Upper lobe of left lung (tissue), 6 donors: ENCODE data around the gene NUP210. TPM values are rescaled to one million over a fixed set of nuclear protein-coding genes. Genes with fewer than 3 reads are reported as not detected.

ENCODE experiments used
- ATAC-seq, 2 donors: fragments of 200-7000 bp; cut with Tn5 transposase; one replicate each; pipeline ENCODE4 v1.9.1; 2022; ENCODE audit warnings: mild to moderate bottlenecking in 2 of 2, moderate library complexity in 2 of 2; ENCODE audit not compliant: low FRiP score in 2 of 2
- DNase-seq, 2 donors: peaks; one replicate each; pipeline ENCODE4 v3.0.0-alpha.2; 2019 to 2020
- H3K27ac ChIP-seq, 4 donors: fragments of 200-600 bp; sonication (generic); one replicate each; pipeline ENCODE4 v1.5.1; 2016 to 2019
- H3K27me3 ChIP-seq, 4 donors: fragments of 200-600 bp; sonication (generic); one replicate each; pipeline ENCODE4 v1.5.1; 2017 to 2019
- H3K36me3 ChIP-seq, 4 donors: fragments of 200-600 bp; sonication (generic); one replicate each; pipeline ENCODE4 v1.5.1; 2016 to 2019
- H3K4me1 ChIP-seq, 4 donors: fragments of 200-600 bp; sonication (generic); one replicate each; pipeline ENCODE4 v1.5.1; 2018 to 2019
- H3K4me3 ChIP-seq, 4 donors: fragments of 200-600 bp; sonication (generic); one replicate each; pipeline ENCODE4 v1.5.1; 2017 to 2019; ENCODE audit warnings: mild to moderate bottlenecking in 2 of 4, moderate library complexity in 1 of 4
- H3K9me3 ChIP-seq, 4 donors: fragments of 200-600 bp; sonication (generic); one replicate each; pipeline ENCODE4 v1.5.1; 2018 to 2019
- EP300 ChIP-seq, 4 donors: sonication (generic); formaldehyde crosslinking; IDR thresholded peaks; one replicate each; pipeline ENCODE4 v1.5.1; 2017; ENCODE audit warnings: antibody characterized with exemption in 4 of 4, control low read depth in 2 of 4
- POLR2A ChIP-seq, 4 donors: fragments of 450-650 bp; IDR thresholded peaks; one replicate each; pipeline ENCODE4 v1.5.1; 2016 to 2017; ENCODE audit warnings: antibody characterized with exemption in 4 of 4, mild to moderate bottlenecking in 2 of 4
- POLR2AphosphoS5 ChIP-seq, 2 donors: sonication (generic); formaldehyde crosslinking; IDR thresholded peaks; one replicate each; pipeline ENCODE4 v1.5.1; 2017; ENCODE audit warnings: antibody characterized with exemption in 2 of 2
- WGBS, 2 donors: methylation state at CpG; one replicate each; pipeline ENCODE4 v1.1.5; 2017 to 2018; 5-methylcytosine and 5-hydroxymethylcytosine counted together
- total RNA-seq, 6 donors: library from RNA; depleted of rRNA in 4 of 6; stranded (reverse); fragments of >200 nt in 4 of 6; gene quantifications; one replicate each; pipeline versions ENCODE4 v1.1.0 to v1.2.1, GENCODE V29; 2016 to 2021
- TF ChIP-seq, protein P1 (sequence below), 6 experiments: fragments of 450-650 bp in 4 of 6; fragments of 200-600 bp in 2 of 6; sonication (generic) in 2 of 6; IDR thresholded peaks; one replicate each; pipeline ENCODE4 v1.5.1; 2016 to 2019; ENCODE audit warnings: antibody characterized with exemption in 6 of 6
- donor health status: DM: no; HTN: no; CAD: no; lungs with moderate emphysema.
- donor health status: DM: no; HTN: yes; CAD: no; lungs with severe emphysema.

NUP210 gene
- total RNA-seq, 6 donors from 2014 or later = 14.6 to 23.0 (median 20.8) TPM

DNA sequence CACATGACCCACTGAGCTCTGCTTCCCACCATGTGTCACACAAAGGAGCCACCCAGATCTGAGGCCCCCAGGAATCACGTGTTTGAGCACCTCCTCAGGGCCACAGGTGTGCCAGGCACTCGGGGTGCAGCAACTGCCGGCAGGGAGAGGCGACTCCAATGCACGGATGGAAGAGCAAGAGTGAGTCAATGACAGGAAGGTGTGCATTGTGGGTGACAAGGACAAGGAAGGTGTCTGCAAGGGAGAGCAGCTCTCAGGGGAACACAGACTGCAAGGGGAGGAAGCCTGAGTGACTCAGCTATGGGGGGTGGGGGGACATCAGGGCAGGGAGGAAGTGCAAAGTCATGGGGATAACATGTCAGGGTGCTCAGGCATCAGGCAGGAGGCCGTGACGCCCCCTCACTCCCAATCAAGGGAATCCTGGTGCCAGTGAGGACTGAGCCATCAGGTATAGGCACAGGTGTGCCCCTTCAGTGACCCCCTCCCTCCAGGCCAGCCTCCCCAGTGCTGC lies 67.4 kb downstream of the NUP210 start:
- no peak overlapping the region for H3K27ac ChIP-seq
- TF ChIP-seq POLR2A (IDR thresholded peaks at IDR 0.05) (no peak), POLR2AphosphoS5 (IDR thresholded peaks at IDR 0.05) (no peak), EP300 (IDR thresholded peaks at IDR 0.05) (no peak)
- TF ChIP-seq, protein P1, sequence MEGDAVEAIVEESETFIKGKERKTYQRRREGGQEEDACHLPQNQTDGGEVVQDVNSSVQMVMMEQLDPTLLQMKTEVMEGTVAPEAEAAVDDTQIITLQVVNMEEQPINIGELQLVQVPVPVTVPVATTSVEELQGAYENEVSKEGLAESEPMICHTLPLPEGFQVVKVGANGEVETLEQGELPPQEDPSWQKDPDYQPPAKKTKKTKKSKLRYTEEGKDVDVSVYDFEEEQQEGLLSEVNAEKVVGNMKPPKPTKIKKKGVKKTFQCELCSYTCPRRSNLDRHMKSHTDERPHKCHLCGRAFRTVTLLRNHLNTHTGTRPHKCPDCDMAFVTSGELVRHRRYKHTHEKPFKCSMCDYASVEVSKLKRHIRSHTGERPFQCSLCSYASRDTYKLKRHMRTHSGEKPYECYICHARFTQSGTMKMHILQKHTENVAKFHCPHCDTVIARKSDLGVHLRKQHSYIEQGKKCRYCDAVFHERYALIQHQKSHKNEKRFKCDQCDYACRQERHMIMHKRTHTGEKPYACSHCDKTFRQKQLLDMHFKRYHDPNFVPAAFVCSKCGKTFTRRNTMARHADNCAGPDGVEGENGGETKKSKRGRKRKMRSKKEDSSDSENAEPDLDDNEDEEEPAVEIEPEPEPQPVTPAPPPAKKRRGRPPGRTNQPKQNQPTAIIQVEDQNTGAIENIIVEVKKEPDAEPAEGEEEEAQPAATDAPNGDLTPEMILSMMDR (IDR thresholded peaks at IDR 0.05) = no peak
- H3K9me3 ChIP-seq = no peaks in the 10 kb centered on the region
- H3K4me1 ChIP-seq = no peaks in the 10 kb centered on the region
- DNase-seq = no peak
- H3K4me3 ChIP-seq = no peak overlapping the region
- WGBS, 2 donors = 61 to 75% methylated on average over 6 to 7 of the region's 7 CpGs
- H3K36me3 ChIP-seq = peaks cover 0 to 53% (median 27%) of the 10 kb centered on the region in 4 donors
- no peaks in the 10 kb centered on the region for H3K27me3 ChIP-seq
- no peak for ATAC-seq

DNA sequence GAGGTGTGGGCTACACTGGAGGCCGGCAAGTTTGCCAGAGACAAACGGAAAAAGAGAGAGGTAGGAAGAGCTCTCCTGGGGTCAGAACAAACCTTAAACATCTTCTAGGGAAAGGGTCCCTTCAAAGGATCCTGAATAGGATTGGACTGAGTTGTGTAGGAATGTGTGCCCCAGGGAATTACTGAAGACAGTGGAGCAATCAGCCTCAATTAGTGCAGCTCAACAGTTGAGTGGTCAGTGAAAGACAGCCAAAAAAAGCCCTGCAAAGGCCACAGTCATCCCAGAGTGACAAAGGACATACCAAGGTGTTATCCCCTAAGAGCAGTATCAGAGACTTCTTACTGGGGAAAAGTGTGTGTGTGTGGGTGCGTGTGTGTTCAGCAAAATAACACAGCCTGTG lies 70.3 kb downstream of the NUP210 start:
- Histone ChIP-seq H3K27ac (no peak overlapping the region), H3K4me1 (no peaks in the 10 kb centered on the region)
- WGBS, 2 donors = 94% methylated on average over 3 of the region's 3 CpGs

DNA sequence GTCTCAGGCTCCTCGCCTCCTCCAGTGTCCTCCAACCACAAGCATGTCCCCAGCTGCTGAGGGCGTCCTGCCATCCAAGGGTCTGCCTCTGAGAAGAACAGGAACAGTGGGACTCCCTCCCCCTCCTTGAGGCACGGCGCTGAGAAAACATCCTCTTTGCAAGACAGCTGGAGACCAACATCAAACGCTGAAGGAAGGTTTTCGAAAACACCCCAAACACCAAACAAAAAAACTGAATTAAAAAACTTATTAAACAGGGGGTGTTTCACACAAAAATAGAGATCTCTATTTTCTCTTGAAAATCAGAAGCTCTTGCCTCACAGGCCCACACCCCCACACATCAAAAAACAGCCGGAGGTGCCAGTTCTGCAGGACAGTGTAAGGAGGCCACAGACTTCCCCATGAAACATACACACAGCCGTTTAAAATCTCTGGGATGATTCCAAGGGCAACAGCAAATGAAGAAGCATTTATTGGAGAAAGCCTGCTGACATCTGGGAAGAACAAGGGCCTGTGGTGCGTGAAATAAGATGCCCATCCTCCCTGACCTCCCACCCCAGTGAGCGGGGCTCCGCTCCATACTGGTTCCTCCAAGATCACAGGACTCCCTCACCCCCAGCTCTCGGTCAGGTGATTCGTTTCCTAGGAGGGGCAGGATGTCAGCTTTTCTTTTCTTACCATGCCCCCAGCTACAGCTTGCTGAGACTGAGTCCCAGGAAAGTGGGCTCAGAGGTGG lies 71.3 kb downstream of the NUP210 start:
- Histone ChIP-seq H3K27me3 (no peaks in the 10 kb centered on the region), H3K36me3 (peaks cover 0 to 33% (median 15%) of the 10 kb centered on the region in 4 donors), H3K4me3 (no peak overlapping the region), H3K27ac (no peak overlapping the region), H3K9me3 (no peaks in the 10 kb centered on the region), H3K4me1 (no peaks in the 10 kb centered on the region)
- TF ChIP-seq POLR2AphosphoS5 (IDR thresholded peaks at IDR 0.05) (no peak), EP300 (IDR thresholded peaks at IDR 0.05) (no peak), POLR2A (IDR thresholded peaks at IDR 0.05) (no peak)
- TF ChIP-seq, protein P1 (IDR thresholded peaks at IDR 0.05) = no peak
- 51 to 52% methylated on average over 13 of the region's 13 CpGs for WGBS, 2 donors
- ATAC-seq (no peak), DNase-seq (no peak)

More for the DNA sequence above, 70.3 kb downstream of the NUP210 start:
- no peaks in the 10 kb centered on the region for H3K27me3 ChIP-seq
- no peak overlapping the region for H3K4me3 ChIP-seq
- TF ChIP-seq POLR2AphosphoS5 (IDR thresholded peaks at IDR 0.05) (no peak), POLR2A (IDR thresholded peaks at IDR 0.05) (no peak), EP300 (IDR thresholded peaks at IDR 0.05) (no peak)
- TF ChIP-seq, protein P1 (IDR thresholded peaks at IDR 0.05) = no peak
- DNase-seq (no peak), ATAC-seq (no peak)
- H3K36me3 ChIP-seq = peaks cover 0 to 37% (median 15%) of the 10 kb centered on the region in 4 donors
- H3K9me3 ChIP-seq = no peaks in the 10 kb centered on the region

DNA sequence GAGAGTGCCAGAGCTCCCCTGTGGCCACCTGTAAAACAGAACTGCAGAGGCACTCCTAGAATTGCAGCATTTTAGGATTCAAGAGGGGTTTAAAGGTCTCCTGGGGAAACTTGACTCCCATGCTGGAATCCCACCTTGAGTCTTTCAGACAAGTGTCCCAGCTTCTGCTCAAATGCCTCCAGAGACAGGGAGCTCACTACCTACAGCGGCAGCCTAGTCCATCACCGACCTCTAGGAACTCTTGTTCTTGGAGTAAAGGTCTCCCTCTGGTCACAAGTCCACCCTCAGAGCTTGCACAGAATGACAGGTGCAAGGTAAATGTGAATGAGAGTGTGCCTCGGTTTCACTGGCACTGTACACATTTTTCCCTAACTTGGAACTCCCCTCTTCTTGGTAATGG lies 72.0 kb downstream of the NUP210 start:
- H3K4me3 ChIP-seq = no peak overlapping the region
- H3K4me1 ChIP-seq = no peaks in the 10 kb centered on the region
- ATAC-seq = no peak
- no peaks in the 10 kb centered on the region for H3K27me3 ChIP-seq
- WGBS, 2 donors = 80 to 83% methylated on average over 3 of the region's 3 CpGs
- DNase-seq = no peak
- TF ChIP-seq, protein P1 (IDR thresholded peaks at IDR 0.05) = no peak
- no peak for TF ChIP-seq EP300 (IDR thresholded peaks at IDR 0.05)
- TF ChIP-seq POLR2AphosphoS5 (IDR thresholded peaks at IDR 0.05) = no peak
- no peak for TF ChIP-seq POLR2A (IDR thresholded peaks at IDR 0.05)
- no peaks in the 10 kb centered on the region for H3K9me3 ChIP-seq
- H3K36me3 ChIP-seq = peaks cover 0 to 26% (median 15%) of the 10 kb centered on the region in 4 donors
- H3K27ac ChIP-seq = no peak overlapping the region
